Epithelial cell of esophagus (primary cell): ENCODE results near the gene EBPL.

ENCODE experiments used
- DNase-seq: peaks from one replicate; pipeline ENCODE4 v3.0.0; 2010; ENCODE audit warnings: low read depth
- H3K4me3 ChIP-seq: 2 replicates; pipeline ENCODE4 v1.5.1; 2011; ENCODE audit warnings: mild to moderate bottlenecking, low read length, control low read depth
- TF ChIP-seq, protein P1 (sequence below): IDR thresholded peaks from 2 replicates; pipeline ENCODE4 v1.5.1; 2011; ENCODE audit warnings: low read depth, mild to moderate bottlenecking, low read length, control low read depth, inconsistent platforms; ENCODE audit not compliant: insufficient read depth; ENCODE audit errors: missing control alignments

The EBPL gene

DNA sequence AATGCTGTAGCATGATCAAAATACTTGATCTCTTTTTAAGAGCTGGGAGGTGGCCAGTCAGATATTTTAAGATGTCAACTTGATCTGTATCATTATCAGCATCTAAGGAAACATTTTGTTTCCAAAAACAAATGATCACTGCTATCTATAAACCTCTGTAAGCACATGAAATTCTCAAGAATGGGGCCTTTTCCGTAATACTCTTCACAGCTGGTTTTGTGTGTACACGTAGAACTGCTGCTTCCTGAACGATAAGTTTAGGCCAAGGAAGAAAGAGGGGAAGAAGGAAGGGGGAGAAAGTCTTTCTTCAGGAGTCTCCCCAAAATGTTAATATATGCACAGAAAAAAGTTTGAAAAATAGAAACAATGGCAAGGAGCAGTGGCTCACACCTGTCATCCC, 37.3 kb downstream of the EBPL start:
- TF ChIP-seq, protein P1, sequence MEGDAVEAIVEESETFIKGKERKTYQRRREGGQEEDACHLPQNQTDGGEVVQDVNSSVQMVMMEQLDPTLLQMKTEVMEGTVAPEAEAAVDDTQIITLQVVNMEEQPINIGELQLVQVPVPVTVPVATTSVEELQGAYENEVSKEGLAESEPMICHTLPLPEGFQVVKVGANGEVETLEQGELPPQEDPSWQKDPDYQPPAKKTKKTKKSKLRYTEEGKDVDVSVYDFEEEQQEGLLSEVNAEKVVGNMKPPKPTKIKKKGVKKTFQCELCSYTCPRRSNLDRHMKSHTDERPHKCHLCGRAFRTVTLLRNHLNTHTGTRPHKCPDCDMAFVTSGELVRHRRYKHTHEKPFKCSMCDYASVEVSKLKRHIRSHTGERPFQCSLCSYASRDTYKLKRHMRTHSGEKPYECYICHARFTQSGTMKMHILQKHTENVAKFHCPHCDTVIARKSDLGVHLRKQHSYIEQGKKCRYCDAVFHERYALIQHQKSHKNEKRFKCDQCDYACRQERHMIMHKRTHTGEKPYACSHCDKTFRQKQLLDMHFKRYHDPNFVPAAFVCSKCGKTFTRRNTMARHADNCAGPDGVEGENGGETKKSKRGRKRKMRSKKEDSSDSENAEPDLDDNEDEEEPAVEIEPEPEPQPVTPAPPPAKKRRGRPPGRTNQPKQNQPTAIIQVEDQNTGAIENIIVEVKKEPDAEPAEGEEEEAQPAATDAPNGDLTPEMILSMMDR = no peak
- DNase-seq = no peak
- no peak overlapping the region for H3K4me3 ChIP-seq

DNA sequence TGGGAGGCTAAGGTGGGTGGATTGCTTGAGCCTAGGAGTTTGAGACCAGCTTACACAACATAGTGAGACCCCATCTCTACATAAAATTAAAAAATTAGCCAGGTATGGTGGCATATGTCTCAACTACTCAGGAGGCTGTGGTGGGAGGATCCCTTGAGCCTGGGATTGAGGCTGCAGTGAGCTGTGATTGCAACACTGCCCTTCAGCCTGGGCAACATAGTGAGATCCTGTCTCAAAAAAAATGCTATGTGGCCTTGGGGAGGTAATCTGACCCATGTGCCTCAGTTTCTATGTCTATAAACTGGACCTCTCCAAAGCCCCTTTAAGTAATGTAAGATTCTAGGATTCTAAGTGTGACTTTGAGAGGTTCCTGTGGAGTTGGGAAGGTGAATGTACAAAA, 37.8 kb downstream of the EBPL start:
- no peak for DNase-seq
- TF ChIP-seq, protein P1 = no peak
- H3K4me3 ChIP-seq = no peak overlapping the region

DNA sequence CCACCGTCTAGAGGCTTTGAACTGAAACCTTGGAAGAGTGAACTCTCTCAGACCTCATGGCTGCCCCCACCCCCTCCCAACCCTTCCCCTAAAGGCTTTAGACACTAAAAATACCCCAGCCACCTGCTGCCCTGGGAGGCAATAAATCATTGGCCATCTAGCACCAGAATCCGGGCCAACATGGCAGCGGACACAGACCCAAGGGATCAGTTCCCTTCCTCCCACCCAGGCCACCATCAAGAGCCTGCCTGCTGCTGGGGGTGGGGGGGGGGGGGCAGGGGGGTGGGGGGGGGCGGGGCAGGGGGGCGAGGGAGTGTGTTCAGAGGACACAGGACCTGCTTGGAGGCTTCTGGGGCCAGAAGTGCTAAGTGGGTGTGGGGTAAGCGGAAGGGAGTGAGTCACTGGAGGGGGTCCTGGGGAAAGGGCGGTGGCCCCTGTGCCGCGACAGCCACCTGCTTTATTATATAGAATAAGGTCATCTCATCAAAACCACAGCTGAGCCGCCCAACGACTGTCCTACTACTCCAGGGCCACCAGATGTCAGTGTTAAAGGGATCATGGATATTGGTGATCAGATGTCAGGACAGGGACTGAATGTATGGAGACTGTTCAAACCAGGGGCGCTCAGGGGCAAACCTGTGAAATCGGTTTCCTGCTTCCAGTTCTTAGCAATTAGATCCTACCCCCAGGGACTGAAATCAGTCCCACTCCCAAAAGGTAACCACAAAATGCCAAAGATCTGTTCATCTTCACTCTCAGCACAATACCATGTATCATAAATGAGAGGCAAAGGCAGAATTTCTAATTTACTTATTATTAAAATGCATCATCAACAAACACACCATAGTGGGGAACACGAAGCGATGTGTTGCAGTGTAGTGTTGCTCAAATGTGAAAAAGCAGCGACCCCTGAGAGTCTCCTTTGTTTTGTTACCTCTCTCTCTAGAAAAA, 38.7 kb downstream of the EBPL start:
- no peak overlapping the region for H3K4me3 ChIP-seq

DNA sequence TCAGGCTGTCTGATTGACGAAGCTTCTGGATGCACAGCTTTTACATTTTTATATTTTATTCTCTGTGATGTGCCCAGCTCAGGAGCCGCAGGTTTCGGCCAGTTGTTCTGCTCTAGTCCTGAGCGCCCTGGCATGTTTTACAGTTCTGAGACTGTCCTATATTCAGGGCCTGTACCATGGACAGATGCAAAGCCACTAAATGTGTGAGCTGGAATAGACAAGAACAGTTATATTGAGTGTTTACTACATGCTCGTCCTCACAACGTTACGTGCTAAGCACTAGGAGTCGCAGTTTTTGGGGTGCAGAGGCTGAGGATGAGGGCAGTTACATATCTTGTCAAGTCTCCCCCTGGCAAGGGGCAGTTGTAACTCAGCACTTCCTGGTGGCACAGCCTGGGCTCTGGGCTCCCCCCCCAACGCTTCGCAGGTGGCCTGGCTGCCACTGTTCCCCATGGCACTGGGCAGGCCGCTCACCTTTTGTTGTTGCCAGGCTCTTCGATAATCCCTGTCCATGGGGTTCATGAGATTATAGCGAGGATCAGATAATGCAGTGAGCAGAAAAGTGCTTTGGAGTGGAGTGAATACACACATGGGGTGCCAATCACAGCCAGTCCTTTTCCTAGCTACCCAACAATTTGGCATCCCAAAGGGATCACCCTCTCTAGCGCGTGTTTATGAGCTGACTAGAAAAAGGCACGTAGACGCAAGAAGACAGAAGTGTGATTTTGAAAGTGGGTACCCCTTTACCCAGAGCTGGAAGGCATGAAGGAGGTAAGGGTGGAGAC, 39.5 kb downstream of the EBPL start:
- TF ChIP-seq, protein P1 = no peak
- DNase-seq = no peak
- no peak overlapping the region for H3K4me3 ChIP-seq

More for the DNA sequence above, 38.7 kb downstream of the EBPL start:
- DNase-seq = peak; percentile 53
- TF ChIP-seq, protein P1 = peak; percentile 63

DNA sequence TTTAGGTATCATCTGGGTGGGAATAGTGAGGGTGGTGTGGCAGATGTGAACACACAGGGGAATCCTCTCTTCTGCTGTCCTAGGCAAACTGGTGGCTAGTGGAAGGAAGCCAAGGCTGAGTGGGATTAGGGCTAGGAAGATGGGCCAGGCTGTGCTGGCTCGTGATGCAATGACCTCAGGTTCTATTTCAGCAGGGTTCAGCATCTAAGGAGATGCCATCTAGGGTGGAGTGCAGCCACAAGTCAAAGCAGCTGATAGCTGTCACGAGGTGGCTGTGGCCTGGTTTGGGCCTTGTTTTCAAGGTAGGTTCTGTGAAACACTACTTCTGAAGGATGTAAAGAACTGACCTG, 41.3 kb downstream of the EBPL start:
- H3K4me3 ChIP-seq = no peak overlapping the region
- no peak for DNase-seq
- TF ChIP-seq, protein P1 = no peak

DNA sequence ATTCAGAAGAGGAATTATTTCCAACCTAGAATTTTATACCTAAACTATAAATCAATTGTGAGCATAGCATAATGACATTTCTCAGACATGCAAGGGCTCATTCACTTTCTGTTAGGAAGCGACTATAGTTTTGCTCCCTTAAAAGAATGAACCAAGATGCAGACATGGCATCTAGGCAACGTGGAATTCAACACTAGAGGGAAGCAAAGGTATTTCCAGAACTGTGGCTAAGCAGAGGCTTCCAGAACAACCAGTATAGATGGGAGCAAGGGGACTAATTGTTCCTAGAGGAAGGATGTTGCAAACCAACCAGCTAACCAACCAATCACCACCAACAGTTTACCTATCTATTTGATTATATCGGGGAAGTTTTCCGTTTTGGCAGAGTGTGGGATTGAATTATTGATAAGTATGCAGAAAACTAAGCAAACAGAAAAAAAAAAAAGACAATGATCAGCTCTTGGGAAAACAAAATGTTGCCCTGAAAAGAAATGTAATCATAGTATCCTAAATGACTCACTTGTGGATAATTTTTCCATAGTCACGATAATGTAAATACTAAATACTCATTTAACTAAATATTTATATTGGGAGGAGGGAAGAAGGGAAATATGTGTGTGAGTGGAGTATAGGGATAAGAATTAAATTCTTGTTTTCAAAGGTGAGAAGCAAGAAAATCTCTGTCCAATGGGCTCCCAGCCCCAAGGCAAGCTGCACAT, 41.9 kb downstream of the EBPL start:
- TF ChIP-seq, protein P1 = peak; percentile 55
- H3K4me3 ChIP-seq = no peak overlapping the region
- peak; percentile 45 for DNase-seq
